ENCODE measurements around the gene SLC16A2.
"Not testable (repeated sequence)": the region's sequence is repeated elsewhere in the genome, so short reads cannot be mapped to it uniquely, and the experiment has no call there.

Gene SLC16A2

GRCh38 chrX:74509989-74510388 lies 88.7 kb downstream of the SLC16A2 start:
- DNase-seq, result no peak

- DNase-seq, result no peak
These were observed 89.1 kb downstream of the SLC16A2 start for GRCh38 chrX:74510401-74510800.

GRCh38 chrX:74511704-74512103 lies 90.4 kb downstream of the SLC16A2 start:
- DNase-seq, result no peak

GRCh38 chrX:74514384-74514783 lies 93.1 kb downstream of the SLC16A2 start:
- DNase-seq, result no peak

- DNase-seq, result no peak
These were observed 94.1 kb downstream of the SLC16A2 start for GRCh38 chrX:74515356-74515755.

- DNase-seq, result not testable (repeated sequence)
These were observed 94.7 kb downstream of the SLC16A2 start for GRCh38 chrX:74516013-74516412.

- no peak for DNase-seq
These were observed 98.6 kb downstream of the SLC16A2 start for GRCh38 chrX:74519870-74520269.

GRCh38 chrX:74520291-74520690 lies 99.0 kb downstream of the SLC16A2 start:
- DNase-seq, result no peak

GRCh38 chrX:74520896-74521295 lies 99.6 kb downstream of the SLC16A2 start:
- DNase-seq, result no peak

- DNase-seq, result peak; percentile 78
These were observed 100.9 kb downstream of the SLC16A2 start for GRCh38 chrX:74521961-74522751.

- no peak for DNase-seq
These were observed 101.9 kb downstream of the SLC16A2 start for GRCh38 chrX:74523224-74523623.

- DNase-seq, result no peak
These were observed 102.8 kb downstream of the SLC16A2 start for GRCh38 chrX:74523870-74524735.

- no peak for DNase-seq
These were observed 103.8 kb downstream of the SLC16A2 start for GRCh38 chrX:74525116-74525515.

GRCh38 chrX:74526764-74527163 lies 105.5 kb downstream of the SLC16A2 start:
- no peak for DNase-seq

GRCh38 chrX:74527350-74527749 lies 106.1 kb downstream of the SLC16A2 start:
- no peak for DNase-seq

GRCh38 chrX:74529311-74529710 lies 108.0 kb downstream of the SLC16A2 start:
- DNase-seq, result no peak

- no peak for DNase-seq
These were observed 109.8 kb downstream of the SLC16A2 start for GRCh38 chrX:74531081-74531480.

- no peak for DNase-seq
These were observed 113.3 kb downstream of the SLC16A2 start for GRCh38 chrX:74534569-74535038.

GRCh38 chrX:74535086-74535407 lies 113.8 kb downstream of the SLC16A2 start:
- DNase-seq, result no peak

- peak; percentile 83 for DNase-seq
These were observed 114.3 kb downstream of the SLC16A2 start for GRCh38 chrX:74535408-74536151.

GRCh38 chrX:74536152-74536831 lies 115.0 kb downstream of the SLC16A2 start:
- peak; percentile 93 for DNase-seq

- peak; percentile 68 for DNase-seq
These were observed 115.6 kb downstream of the SLC16A2 start for GRCh38 chrX:74536832-74537371.

Data from left hindlimb (tissue), 1 donor.